GM21423 (cell line): ENCODE results near the gene IGFL4.

Experiments used
- ATAC-seq: cut with Tn5 transposase; IDR thresholded peaks from one replicate; pipeline ENCODE4 v1.9.1; 2021; ENCODE audit warnings: mild to moderate bottlenecking, moderate library complexity; ENCODE audit not compliant: unreplicated experiment

Gene IGFL4

DNA sequence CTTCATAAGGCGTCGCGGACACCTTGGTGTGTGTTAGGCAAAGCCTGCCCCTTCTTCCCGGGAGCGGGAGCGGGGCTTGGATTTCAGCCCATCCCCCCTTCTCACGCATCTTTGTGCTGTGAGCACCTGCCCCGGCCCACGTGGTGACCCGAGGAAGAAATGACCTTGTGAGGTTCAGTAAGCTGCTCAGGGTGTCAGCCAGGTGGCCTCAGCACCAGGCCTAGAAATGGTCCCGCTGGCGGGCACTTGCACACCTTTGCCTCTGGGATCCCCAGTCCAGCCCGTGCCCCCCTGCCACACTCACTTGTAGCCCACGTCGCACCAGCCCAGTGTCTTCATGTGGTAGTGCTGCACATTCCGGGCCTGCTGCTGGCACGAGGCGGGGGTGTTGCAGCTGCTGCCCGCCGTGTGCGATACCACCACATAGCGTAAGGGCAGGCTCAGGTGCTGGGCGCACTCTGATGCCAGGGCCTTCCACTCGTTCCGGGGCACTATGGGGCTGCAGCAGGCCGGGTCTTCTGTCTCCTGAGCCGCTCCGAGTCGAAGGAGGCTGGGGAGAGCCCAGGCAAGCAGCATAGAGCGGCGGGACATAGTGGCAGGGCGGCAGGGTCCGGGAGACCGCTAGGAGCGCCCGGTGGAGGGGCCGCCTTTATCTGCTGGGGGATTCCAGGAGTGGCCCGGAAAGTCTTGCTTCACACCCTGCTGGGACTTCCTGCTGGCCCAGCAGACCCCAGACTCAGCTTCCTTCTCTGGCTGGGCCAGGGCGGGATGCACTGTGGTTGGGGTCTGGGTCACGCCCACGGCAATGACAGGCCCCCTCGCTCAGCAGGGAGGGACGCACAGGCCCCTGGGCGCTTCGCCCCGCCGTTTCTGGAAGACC, 18.1 kb downstream of the IGFL4 start, which contains the start of gene PGLYRP1:
Gene PGLYRP1 (minus strand): TSS at position 623 of the 880 bp plus-strand sequence. CDS start 32 bp downstream, at position 591.
- no peak for ATAC-seq

DNA sequence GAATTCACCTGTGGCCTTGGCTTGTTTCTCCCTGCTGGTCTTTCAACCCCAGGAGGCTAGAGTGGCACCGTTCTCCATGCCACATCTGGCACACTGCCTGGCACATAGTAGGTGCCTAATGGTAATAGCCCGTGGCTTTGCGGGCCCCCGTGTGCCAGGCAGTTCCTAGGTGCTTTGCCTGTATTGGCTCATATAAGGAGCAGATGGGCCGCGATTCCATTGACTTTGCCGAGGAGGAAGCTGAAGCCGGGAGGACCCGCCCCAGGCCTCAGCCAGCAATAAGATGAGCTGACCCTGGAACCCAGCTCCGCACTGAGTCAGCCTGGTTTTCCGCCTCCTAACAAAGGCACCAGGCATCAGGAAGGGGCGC, 18.8 kb downstream of the IGFL4 start:
- no peak for ATAC-seq

DNA sequence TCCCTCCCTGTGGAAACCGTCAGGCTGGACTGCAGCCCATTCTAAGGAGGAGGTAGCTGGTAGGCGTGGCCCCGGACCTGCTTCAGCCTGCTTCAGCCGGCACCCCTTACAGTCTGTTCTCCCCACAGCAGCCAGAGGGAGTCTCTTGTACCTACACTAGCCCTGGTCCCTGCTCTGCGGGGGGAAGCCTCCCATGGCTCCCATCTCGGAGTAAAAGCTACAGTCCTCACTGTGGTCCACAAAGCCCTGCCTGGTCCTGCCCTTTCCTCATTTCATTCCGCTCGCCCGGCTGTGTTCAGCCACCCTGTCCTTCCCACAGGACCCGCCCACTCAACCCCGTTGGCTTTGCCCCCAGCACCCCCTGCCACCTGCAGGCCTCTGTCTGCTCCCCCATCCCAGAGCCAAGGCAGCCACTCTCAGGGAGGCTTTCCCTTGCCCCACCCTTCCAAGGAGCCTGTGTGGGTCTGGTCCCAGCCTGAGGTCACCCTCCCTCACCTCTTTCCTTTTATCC, 19.2 kb downstream of the IGFL4 start:
- no peak for ATAC-seq

DNA sequence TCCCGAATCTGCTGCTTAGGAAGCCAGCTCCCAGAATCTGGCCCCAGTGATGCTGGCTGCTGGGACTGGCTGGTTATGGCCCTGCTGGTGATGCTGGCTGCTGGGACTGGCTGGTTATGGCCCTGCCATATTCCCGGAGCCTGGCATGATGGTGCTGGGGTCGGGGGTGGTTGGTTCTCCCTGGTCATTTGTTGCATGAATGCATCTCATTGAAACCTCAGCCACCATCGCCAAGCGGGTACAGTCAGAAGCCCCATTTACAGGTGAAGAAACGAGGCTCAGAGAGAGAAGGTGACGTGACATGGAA, 20.0 kb downstream of the IGFL4 start:
- ATAC-seq = no peak

DNA sequence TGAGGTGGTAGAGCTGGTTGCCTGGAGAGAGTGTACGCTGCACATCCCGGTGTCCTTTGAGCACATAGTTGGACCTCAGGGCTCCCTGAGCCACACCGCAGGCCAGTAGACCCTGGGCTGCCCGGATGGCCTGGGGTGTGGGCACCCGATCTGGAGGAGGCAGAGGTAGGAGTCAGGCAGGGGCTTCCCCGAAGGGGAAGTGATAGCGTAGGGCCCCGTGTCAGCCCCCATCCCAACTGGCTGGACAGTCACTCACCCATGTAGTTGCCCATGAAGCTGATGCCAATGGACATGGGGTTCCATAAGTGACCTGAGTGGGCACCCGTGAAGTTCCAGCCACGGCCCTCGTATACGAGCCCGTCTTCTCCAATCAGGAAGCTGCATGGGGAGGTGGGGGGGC, 21.5 kb downstream of the IGFL4 start:
- no peak for ATAC-seq

DNA sequence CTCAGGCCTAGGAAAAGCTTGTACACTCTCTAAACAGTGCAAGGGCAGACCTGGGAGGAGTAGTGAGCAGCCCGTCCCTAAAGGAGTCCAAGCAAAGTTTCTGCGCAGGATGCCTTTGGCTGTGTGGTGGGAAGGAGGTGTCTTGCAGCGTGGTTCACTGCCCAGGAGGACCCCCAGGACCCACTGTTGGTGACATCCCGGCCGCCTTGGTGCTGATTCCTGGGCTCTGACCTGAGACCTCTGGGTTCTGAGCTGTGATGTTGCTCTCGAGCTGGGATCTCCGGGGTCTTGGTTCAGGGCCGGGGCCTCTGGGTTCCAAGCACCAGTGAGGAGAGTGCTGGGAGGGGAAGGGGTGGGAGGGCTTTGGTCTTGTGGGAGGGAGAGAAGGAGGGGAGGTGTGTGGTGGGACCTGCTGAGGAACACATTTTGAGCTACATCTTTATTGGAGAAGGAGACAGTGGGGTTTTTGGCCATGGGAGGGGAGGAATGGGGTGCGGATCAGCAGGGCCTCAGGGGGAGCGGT, 22.0 kb downstream of the IGFL4 start:
- no peak for ATAC-seq

DNA sequence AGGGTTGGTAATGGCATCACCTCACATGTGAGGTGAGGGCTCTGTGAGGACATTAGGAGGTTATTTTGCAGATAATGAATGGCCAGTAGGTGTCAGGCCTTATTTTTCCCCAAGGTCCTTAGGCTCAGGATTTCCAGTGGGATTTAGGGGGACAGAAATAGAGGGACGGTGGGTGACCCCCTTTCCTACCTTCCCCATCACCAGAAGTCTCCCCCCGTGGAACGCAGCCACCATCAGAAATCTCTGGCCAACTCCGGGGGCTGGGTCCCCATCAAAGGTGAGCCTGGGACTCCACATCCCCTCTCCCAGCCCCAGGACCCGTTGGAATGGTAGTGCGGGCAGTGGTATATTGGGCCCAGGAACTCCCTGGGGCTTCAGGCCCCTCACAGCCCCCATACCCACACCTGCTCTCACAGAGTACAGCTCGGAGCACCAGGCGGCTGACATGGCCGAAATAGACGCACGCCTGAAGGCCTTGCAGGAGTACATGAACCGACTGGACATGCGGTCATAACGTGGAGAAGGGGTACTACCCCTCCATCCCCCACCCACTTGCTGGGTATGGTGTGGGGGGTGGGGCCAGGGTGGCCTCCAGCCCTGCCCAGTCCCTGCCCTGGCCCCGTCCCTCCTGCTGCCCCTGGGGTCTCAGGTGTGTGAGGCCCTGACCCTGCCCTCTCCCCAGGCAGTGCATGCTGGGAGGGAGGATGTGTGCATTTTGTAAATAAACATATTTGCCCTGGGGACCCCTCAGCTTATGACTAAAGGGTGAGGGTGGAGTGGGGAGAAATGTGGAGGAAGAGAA, 22.7 kb downstream of the IGFL4 start:
- ATAC-seq = no peak

DNA sequence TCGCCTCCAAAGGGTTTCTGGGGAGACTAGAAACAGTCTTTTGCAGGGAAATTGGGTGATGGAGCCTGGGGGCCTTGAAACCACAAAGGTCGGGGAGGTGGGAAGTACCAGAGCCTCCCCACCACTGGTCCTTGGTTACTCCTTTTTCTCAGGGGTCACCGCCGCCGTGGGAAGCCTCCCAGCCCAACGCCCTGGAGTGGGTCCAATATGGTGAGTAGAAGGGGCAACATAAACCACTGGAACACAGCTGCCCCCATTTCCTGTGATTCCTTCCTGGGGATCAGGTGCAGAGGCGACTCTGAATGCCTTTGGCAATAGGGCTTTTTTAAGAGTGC, 23.7 kb downstream of the IGFL4 start:
- no peak for ATAC-seq

DNA sequence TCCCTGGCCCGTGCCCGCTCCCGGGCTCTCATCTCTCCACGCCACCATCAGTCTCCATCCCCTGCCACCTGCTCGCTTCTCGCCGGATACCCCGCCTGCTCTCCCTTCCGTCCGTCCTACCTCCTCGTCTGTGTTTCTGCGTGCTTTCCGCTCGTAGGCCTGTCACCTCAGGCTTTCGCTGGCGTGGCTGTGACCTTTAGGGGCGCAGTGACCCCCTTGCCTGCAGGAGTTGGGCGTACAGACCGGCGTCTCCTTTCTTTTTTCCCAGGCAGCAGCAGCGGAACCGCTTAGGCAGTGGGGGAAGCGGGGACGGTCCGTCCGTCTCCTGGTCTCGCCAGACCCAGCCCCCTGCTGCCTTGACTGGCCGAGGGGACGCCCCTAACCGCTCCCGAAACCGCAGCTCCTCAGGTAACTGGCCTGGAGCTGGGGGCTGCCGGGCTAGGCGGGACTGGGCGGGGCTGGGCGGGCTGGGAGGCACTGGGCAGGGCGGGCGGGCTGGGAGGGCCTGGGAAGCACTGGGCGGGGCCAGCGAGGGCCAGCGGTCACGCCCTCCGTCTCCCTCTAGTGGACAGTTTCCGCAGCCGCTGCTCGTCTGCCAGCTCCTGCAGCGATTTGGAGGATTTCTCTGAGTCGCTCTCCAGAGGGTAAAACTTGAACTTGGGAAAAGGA, 24.2 kb downstream of the IGFL4 start:
- ATAC-seq = peak; percentile 58

DNA sequence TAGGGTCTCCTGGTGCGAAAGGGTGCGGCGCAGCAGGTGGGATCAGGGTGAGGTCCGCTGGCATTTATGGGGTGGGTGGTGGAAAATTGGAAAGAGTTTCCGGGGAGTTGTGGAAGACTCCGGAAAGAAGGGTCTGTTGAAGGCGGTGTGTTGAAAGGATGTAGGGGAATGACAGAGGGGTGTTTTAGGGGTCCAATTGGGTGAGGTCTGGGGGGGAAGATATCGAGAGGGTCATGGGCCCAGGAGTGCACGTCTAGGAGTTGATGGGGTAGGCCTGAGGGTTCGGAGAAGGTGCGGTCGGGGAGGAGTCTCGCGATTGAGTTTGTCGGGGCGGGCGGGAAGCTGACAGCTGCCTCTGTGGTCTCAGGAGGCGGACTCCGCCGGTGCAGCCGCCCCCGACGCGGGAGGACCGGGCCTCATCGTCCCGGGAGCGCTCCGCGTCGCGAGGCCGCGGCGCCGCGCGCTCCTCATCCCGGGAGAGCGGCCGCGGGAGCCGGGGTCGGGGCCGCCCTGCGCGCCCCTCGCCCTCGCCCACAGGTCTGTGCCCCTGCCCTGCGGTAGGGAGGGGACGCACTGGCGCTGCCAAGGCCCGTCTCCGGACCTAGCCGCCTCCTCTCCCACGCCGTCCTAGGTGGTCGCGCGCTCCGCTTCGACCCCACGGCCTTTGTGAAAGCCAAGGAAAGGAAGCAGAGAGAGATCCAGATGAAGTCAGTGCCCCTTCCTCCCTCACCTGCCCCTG, 24.9 kb downstream of the IGFL4 start:
- no peak for ATAC-seq

DNA sequence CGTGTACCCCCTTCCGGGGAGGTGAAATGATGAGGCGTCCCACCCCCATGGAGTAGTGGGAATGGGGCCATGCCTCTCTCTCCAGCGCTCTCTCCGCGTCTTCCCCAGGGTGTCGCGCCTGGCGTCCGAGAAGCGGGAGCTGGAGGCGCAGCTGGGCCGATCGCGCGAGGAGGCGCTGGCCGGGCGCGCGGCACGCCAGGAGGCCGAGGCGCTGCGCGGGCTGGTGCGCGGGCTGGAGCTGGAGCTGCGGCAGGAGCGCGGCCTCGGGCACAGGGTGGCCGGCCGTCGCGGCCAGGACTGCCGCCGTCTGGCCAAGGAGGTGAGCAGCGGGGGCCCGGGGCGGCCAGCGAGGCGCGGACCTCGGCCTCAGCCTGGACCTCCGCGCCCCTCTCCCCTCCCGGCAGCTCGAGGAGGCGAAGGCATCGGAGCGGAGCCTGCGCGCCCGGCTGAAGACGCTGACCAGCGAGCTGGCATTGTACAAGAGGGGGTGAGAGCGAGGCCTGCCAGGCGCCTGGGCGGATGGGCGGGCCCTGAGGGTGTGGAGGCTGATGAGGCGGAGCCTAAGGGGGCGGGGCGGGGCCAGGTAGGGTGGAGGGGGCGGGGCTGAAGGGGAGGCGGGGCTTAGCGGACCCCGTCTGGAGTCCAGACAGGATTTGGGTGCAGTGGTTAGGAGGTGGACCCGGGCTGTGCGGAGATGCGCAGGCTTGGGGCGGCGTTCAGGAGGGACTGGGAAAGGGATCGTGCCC, 25.7 kb downstream of the IGFL4 start:
- no peak for ATAC-seq

DNA sequence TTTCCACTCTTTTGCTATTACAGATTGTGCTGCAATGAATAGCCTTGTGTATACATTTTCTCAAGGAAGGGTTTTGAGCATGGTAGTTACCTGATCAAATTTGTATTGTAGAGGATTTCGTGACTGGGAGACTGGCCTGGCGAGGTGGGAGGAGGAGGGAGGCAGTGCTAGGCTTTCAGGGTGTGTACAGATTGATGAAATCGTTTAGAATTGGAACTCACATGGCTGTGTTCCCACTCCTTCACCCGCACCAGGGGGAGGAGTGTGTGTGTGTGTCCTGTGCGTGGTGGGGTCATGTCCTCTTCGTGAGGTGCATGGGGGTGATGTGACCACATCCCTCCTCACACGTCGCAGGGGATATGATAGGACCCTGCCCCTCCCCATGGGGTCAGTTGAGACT, 26.3 kb downstream of the IGFL4 start:
- no peak for ATAC-seq

DNA sequence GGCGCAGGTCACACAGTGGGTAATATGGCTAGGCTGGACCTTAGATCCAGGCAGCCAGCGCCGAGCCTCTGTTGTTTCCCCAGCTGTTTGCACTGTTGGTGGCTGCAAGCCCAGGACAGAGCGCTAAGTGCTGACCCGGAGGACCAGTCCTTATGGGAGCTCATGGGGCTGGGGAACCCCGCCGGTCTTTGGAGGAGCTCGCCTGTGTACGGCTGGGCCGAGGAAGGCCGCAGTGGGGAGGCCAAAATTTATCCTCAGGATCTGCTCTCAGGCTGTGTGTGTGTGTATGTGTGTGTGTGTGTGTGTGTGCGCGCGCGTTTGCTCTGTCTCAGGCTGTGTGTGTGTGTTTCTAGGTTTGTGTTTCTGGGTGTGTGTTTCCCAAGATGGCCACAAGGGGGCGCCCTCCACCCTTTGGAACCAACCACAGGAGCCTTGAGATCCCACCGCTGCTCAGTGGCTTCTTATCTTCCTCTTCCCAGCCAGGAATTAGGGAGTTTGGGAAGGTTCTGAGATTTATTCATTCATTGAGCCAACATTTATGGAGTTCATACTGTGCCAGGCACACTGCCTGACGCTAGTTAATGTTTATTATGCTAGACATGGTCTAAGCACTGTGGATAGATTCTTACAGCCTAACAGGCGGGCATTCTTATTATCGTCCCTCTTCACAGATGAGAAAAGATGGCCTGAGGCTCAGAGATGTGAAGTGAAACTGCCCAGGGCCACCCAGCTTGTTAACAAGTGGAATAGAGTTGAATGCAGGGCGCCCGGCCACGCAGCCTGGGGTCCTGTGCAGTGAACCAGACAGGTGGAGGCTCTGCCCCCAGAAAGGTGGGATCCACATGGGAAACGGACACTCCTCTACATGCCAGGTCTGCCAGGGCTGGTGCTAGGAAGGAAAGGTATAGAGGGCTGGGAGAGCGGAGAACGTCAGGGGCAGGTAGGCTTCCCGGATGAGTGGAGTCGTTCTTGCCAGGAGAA, 31.0 kb downstream of the IGFL4 start:
- no peak for ATAC-seq

DNA sequence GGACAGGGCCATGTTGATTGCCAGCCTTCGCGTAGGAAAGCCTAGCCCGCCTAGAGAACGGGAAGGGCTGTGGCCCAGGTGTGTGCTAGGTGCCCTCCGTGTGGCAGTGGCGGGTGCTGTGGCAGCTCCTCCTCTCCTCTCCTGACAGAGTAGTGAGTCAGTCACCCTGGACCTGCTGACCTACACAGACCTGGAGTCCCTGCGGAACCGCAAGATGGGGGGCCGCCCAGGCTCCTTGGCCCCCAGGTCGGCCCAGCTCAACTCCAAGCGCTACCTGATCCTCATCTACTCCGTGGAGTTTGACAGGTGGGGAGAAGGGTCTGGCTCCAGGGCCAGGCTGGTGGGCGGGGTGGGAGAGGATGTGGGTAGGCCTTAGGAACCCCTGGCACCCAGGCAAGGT, 34.4 kb downstream of the IGFL4 start:
- no peak for ATAC-seq

DNA sequence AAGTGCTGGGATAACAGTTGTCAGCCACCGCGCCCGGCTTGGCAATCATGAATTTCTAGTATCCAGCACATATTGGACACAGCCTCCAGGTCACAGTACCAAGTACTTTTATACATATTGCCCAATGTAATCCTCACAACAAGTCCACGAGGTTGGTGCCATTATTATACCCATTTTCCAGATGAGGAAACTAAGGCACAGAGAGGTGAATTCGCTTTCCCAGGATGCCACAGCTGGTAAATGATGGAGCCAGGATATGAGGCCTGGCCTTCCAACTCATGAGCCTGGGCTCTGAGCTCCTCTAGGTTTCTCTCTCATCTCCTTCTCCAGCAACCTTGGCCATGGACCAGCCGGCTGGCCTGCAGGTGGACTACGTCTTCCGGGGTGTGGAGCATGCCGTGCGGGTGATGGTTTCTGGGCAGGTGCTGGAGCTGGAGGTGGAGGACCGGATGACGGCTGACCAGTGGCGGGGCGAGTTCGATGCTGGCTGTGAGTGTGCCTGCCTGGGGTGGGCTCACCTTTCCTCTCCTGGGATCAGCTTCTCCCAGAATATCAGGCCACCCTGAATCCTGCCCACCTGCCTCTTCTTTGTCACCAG, 38.0 kb downstream of the IGFL4 start:
- ATAC-seq = no peak

DNA sequence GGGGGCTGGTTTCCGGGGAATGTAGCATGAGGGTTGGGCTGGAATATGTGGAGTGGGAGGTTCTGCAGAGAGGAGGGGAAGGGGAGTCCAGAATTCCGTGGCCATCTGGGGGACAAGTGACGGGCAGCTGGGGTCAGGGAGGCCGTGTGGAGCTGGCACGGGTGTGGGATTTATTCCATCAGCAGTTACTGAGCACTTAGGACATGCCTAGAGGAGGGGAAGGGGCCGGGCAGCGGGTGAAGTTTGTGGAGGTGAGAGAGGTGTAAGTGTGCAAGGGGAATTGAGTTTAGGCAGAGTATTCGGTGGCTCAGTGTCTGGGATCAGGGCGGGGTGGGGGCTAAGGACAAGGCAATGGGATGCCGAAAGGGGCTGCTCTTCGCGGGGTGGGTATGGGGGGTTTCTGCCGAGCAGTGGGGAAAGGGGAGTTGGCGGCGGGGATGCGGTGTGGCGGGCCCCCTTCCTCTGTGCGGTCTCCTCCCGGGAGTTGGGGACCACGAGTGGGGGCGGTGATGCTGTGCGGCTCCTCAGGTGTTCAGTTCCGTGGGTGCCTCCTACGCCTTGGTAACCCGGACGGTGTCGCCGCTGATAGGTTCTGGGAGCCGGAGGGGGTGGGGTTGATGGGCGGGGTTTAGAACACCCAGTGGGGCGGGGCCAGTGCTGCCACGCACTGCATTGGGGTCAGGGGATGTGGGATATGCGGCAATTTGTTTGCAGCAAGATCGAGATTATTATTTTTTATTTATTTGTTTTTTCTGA, 40.1 kb downstream of the IGFL4 start:
- ATAC-seq = no peak

DNA sequence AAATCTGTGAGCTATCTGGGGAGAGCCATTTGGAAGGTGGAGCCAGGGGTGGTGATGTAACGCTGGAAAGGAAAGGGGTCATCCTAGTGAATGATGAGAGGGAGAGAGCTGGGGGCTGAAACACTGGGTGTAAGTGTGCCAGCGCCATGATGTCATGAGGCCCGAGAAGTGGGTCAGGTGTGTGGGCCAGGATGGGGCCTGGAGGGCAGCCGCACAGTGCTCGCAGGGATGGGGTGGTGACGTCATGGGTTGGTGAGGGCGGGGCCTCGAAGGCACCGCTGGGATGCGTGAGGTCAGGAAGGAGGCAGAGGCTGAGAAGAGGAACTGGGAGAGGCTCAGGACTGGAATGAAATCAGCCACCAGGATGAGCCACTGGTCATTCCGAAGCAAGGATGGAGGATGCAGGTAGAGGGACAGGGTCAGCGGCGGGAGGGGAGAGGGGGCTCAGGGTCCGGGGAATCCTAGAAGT, 41.1 kb downstream of the IGFL4 start:
- ATAC-seq = no peak

DNA sequence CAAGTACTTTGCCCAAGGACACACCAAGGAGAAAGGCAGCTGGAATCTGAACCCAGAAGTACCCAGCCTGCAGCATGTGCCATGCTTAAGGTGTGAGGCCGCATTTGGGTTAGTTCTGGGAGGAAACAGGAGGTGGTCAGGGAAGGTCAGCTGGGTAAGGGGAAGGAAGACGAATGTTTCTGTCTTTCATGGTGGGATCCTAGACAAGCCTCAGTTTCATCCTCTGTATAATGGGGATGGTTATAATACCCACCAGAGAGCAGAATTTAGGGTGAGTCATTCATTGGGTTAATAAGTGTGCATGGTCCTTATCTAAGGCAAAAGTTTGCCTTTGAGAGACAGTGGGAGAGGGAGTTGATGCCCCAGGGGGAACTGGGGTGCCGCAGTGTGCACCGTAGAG, 42.0 kb downstream of the IGFL4 start:
- ATAC-seq = no peak
